HEK293 (cell line): ENCODE data around the gene UNC93B1.
"Not testable (repeated sequence)": the region's sequence is repeated elsewhere in the genome, so short reads cannot be mapped to it uniquely, and the experiment has no call there.

Experiments
- CTCF ChIA-PET: fragments of 350-600 bp; formaldehyde crosslinking; extraction: SDS; loops from one replicate; lab custom pipeline; 2021; ENCODE audit warnings: antibody characterized with exemption; lab: Yijun Ruan, JAX
- POLR2A ChIA-PET: fragments of 300-600 bp; formaldehyde crosslinking; extraction: SDS; loops from one replicate; lab custom pipeline; 2020; ENCODE audit warnings: antibody characterized with exemption, inconsistent platforms; lab: Yijun Ruan, JAX
- H3K27ac ChIP-seq: fragments of 200-500 bp; sonication (Bioruptor generic); 2 replicates; pipeline ENCODE4 v1.5.1; 2014; ENCODE audit warnings: low read depth, low read length, control low read depth, inconsistent platforms; ENCODE audit errors: extremely low read depth
- H3K36me3 ChIP-seq, 2 experiments: fragments of 200-500 bp in 1 of 2; sonication (Bioruptor generic) in 1 of 2; 1 replicate in 1 of 2; 2 replicates in 1 of 2; pipeline ENCODE4 v1.5.1; 2014 to 2017; ENCODE audit warnings: inconsistent platforms in 2 of 2, low read length in 2 of 2; ENCODE audit not compliant: control insufficient read depth in 2 of 2, insufficient read depth in 1 of 2
- H3K4me1 ChIP-seq: fragments of 200-500 bp; sonication (Bioruptor generic); 2 replicates; pipeline ENCODE4 v1.5.1; 2014; ENCODE audit warnings: mild to moderate bottlenecking, low read length, inconsistent platforms; ENCODE audit not compliant: control insufficient read depth, insufficient read depth
- H3K4me3 ChIP-seq: 2 replicates; pipeline ENCODE4 v1.5.1; 2011; ENCODE audit warnings: low read depth, mild to moderate bottlenecking, control low read depth, low read length, moderate library complexity
- H3K9me3 ChIP-seq: fragments of 200-500 bp; sonication (Bioruptor generic); 2 replicates; pipeline ENCODE4 v1.5.1; 2014; ENCODE audit warnings: low read depth, low read length, inconsistent platforms; ENCODE audit not compliant: control insufficient read depth, insufficient read depth
- ZNF654 ChIP-seq: fragments of 450-650 bp; formaldehyde crosslinking; IDR thresholded peaks from 2 replicates; pipeline ENCODE4 v1.5.1; 2016; ENCODE audit warnings: low read depth, missing biosample characterization, missing genetic modification characterization

Gene UNC93B1

DNA sequence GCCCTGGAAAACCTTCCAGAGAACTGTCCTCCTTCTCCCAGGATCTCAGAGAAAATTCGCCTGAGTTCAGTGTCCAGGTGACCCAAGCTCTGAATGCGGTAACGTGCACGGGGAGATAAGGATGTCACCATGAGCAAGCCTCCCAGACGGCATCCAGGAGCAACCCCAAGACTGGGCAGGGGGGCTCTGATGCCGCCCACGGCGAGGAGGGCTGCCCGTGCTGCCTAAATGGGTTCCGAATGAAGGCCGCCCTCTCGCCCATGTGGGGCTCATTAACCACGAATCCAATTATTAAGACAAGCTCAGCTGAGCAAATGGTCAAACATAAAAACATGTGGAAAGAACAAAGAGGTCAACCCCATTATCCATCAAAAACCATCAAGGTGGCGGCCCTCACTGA, 49.6 kb downstream of the UNC93B1 start:
- CTCF ChIA-PET, H3K9me3 ChIP-seq, H3K4me1 ChIP-seq, H3K36me3 ChIP-seq, H3K27ac ChIP-seq, POLR2A ChIA-PET, H3K4me3 ChIP-seq: not testable (repeated sequence)

DNA sequence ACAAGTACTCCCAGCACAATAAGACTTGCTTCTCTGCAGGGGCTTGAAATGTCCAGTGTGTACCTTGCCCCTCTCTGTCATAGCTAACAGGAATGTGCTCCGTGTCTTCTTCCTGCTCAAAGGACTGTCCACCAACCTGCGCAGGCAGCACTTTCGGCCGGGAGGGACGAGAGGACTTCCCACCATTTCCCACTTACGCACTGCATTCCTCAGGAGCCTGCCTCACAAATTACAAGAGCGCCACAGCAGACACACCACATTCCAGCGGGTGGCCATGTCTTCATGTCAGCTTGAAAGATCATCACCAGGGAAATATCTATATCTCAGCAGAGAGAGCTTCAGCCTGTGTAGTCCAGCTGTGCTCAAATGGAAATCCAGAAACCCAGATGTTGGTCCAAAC, 53.2 kb downstream of the UNC93B1 start:
- POLR2A ChIA-PET, CTCF ChIA-PET, H3K9me3 ChIP-seq, H3K4me1 ChIP-seq, H3K4me3 ChIP-seq, H3K27ac ChIP-seq, H3K36me3 ChIP-seq: not testable (repeated sequence)

DNA sequence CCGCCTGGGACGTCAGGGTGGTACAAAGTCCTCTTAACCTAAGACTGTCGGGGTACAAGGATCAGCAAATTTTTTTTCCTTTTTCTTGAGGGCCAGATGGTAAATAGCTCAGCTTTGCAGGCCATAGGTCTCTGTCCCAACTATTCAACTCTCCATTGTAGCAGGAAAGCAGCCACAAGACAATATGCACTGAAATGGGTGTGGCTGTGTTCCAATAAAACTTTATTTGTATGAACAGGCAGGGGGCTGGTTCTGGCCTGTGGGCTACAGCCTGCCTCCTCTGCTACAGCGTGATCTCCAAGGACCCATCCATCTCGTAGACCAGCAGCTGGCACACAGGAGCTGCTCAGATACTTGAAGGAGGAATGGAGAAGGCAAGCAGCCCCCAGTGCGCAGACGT, 56.1 kb downstream of the UNC93B1 start:
- H3K4me1 ChIP-seq, CTCF ChIA-PET, H3K4me3 ChIP-seq, H3K36me3 ChIP-seq, H3K27ac ChIP-seq, H3K9me3 ChIP-seq, POLR2A ChIA-PET: not testable (repeated sequence)

DNA sequence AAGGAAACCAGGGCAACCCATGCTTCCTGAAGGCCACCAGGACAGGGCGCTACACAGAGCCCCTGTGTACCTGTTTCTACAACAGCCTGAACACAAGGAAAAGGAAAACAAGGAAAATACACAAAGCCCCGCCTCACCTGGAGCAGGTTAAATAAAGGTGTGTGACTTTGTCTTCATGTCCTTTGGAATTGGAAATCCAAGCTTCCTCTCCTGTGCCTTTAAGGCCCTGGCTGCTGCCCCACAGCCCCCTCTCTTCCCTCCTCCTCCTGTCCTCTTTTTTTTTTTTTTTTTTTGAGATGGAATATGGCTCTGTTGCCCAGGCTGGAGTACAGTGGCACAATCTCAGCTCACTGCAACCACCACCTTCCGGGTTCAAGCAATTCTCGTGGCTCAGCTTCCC, 57.5 kb downstream of the UNC93B1 start:
- not testable (repeated sequence) for H3K27ac ChIP-seq, H3K9me3 ChIP-seq, H3K4me1 ChIP-seq, H3K4me3 ChIP-seq, H3K36me3 ChIP-seq
- CTCF ChIA-PET = interaction anchor here (2.1 kb wide), 1 partner anchor 9 kb away, joined by 5 read pairs; no protein-coding TSS in a partner anchor
- POLR2A ChIA-PET = interaction anchor here (0.6 kb wide), 1 partner anchor 187 kb away, joined by 3 read pairs; no protein-coding TSS in a partner anchor

DNA sequence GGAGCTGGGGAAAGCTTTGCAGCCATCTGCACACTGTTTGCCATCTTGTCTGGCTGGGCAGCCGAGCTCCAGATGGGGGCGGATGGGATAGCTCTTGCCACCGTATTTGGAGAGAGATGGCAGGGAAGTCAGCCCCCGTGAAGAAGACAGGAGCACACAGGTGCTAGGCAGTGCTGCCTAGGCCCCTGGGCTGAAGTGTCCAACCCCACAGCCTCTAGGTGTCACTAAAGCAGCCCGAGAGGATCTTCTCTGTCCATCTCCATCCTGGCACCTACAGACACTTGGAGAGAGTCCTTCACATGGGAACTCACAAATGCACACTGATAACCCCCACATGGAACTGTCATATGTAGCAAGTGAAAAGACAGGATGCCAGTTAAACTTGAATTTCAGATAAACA, 60.5 kb downstream of the UNC93B1 start:
- H3K36me3 ChIP-seq, H3K4me3 ChIP-seq, H3K27ac ChIP-seq, H3K9me3 ChIP-seq, H3K4me1 ChIP-seq, POLR2A ChIA-PET: not testable (repeated sequence)
- peak; percentile 9; the same call in 1 of the 2 replicates for TF ChIP-seq ZNF654
- CTCF ChIA-PET = interaction anchor here (0.6 kb wide), 2 partner anchors 12 to 156 kb away, joined by 3 to 4 read pairs; no protein-coding TSS in a partner anchor
